Sigmoid colon (tissue), 4 donors: ENCODE data around the gene TDRD6.

Source experiments
- POLR2A ChIP-seq, 2 donors: fragments of 450-650 bp; IDR thresholded peaks; one replicate each; pipeline ENCODE4 v1.6.1; 2016; ENCODE audit warnings: antibody characterized with exemption in 2 of 2, mild to moderate bottlenecking in 2 of 2, moderate library complexity in 2 of 2
- POLR2AphosphoS5 ChIP-seq, 4 donors: sonication (generic); formaldehyde crosslinking; IDR thresholded peaks; one replicate each; pipeline ENCODE4 v1.6.1; 2017; ENCODE audit warnings: antibody characterized with exemption in 4 of 4
- TF ChIP-seq, protein P1 (sequence below), 4 experiments: fragments of 450-650 bp in 3 of 4; fragments of 200-600 bp in 1 of 4; IDR thresholded peaks; one replicate each; pipeline ENCODE4 v1.5.1; 2016 to 2019; ENCODE audit warnings: antibody characterized with exemption in 4 of 4, mild to moderate bottlenecking in 3 of 4, moderate library complexity in 2 of 4

- TF ChIP-seq POLR2A (IDR thresholded peaks at IDR 0.05) (no peak), POLR2AphosphoS5 (IDR thresholded peaks at IDR 0.05) (no peak)
- TF ChIP-seq, protein P1, sequence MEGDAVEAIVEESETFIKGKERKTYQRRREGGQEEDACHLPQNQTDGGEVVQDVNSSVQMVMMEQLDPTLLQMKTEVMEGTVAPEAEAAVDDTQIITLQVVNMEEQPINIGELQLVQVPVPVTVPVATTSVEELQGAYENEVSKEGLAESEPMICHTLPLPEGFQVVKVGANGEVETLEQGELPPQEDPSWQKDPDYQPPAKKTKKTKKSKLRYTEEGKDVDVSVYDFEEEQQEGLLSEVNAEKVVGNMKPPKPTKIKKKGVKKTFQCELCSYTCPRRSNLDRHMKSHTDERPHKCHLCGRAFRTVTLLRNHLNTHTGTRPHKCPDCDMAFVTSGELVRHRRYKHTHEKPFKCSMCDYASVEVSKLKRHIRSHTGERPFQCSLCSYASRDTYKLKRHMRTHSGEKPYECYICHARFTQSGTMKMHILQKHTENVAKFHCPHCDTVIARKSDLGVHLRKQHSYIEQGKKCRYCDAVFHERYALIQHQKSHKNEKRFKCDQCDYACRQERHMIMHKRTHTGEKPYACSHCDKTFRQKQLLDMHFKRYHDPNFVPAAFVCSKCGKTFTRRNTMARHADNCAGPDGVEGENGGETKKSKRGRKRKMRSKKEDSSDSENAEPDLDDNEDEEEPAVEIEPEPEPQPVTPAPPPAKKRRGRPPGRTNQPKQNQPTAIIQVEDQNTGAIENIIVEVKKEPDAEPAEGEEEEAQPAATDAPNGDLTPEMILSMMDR (IDR thresholded peaks at IDR 0.05), result no peak
Measured at GRCh38 chr6:46729787-46730326, 42.2 kb downstream of the TDRD6 start.
